Stimulated activated CD8-positive, alpha-beta memory T cell treated with anti-CD3 and anti-CD28 coated beads, Interleukin-12 subunit alpha, Interleukin-12 subunit beta, amount 100 ng/mL, for 24 hours (primary cell): Measurements from ENCODE around the gene SRMS.

ENCODE experiments used
- DNase-seq: peaks from one replicate; pipeline ENCODE4 v3.0.0-alpha.2; 2020; ENCODE audit errors: extremely low read depth

Gene SRMS

DNA sequence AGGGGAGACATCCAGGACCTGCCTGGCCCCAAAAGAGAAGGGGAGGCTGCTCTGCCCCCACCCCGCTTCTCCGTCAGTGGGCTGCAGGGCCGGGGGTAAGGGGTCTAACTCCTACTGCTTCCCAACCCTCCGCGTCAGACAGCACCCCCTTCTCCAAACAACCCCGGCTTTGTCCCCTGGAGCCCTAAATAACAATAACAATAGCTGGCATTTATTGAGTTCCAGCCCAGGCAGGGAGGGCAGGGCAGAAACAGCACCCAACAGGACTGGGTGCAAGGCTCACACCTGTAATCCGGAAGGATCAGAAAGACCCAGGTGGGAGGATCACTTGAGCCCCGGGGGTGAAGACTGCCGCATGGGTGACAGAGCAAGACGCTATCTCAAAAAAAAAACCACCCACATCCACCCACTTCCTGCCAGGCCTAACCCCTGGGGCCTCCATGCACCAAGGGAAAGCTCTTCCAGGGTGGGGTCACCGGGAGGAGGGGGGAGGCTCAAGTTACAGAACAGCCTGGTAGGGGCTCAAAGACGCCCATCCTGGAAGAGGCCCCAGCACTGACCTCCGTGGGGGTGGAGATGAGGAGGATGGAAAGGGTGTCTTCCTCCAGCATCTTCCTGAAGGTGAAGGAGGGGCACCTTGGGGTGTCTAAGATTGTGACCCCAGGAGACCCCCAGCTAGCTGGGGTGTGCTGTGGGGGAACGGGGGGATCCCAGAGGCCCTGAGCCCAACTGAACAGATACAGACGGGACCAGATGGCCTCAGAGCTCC is 5.1 kb upstream of the SRMS start:
- no peak for DNase-seq

- no peak for DNase-seq
Measured at GRCh38 chr20:63551068-63551467, 3.5 kb upstream of the SRMS start.

DNA sequence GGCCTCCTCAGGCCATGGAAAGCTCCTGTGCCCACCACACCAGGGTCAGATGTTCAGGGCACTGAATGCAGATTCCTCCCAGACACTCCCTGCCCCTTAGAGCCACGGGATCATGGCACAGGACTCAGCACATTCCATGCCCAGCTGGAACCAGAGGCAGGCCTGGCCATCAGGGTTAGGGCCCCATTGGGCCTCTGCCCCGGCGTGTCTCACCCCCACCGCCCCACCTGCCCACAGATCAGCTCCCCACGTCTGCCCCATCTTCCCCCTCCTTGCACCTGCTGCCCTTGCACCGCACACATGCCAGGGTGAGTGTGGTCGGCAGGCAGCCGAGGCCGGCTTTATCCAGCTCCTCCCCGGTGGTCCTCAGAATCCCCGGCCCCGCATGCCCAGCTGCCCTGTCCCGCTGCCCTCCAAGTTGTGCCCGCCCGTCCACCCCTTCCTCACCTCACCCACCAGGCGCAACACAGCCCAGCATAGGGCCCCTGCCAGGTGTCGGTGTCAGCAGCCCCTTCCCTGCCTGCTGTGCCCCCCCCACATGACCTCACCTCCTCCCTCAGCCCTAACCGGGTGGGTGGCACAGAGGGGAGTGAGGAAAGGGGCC is 2.2 kb upstream of the SRMS start:
- DNase-seq, result no peak

- DNase-seq, result no peak
Measured at GRCh38 chr20:63549019-63549418, 1.5 kb upstream of the SRMS start.

DNA sequence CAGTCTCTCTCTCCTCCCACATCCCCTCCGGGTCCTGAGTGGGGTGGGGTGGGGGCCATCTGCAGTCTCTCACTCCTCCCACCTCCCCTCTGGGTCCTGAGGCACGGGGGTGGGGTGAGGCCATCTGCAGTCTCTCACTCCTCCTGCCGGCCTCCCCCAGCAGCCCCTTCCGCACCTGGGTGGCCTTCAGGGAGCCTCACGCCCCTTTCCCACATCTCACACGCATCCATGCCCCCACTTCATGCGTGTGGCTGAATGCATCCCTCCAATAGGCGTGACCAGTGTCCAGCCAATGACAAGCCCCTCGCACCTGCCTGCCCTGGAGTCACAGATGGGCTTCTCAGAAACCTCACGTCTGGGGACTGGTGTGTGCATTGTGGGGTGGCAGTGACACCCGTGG is 993 bp upstream of the SRMS start:
- DNase-seq, result no peak

- no peak for DNase-seq
Measured at GRCh38 chr20:63546956-63547724, 409 bp downstream of the SRMS start.

DNA sequence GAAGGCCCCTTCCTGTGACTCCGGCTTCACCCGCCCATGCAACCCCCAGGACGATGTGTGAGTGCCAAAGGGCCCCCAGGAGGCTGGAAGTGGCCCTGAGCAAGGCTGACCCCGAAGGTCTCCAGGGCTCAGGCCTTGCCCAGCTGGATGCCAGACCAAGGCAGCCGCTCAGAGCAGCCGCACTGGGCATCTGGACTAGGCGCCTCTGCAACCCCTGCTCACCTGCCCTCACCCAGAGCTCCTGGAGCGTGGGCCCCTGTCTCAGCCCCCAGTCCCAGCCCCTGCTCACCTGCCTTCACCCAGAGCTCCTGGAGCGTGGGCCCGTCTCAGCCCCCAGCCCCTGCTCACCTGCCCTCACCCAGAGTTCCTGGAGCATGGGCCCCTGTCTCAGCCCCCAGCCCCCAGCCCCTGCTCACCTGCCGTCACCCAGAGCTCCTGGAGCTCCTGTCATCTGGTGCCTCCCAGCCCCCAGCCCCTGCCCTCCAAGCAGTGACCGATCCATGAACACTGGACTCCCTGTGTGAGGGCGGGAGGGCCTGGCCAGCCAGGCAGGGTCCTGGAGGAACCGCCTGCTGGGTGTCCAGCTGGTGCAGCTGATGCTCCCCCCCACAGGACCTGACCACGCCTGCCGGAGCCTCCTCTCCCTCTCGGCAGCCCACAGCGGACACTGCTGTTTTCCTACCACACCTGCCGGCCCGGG is 1.1 kb downstream of the SRMS start:
- no peak for DNase-seq

DNA sequence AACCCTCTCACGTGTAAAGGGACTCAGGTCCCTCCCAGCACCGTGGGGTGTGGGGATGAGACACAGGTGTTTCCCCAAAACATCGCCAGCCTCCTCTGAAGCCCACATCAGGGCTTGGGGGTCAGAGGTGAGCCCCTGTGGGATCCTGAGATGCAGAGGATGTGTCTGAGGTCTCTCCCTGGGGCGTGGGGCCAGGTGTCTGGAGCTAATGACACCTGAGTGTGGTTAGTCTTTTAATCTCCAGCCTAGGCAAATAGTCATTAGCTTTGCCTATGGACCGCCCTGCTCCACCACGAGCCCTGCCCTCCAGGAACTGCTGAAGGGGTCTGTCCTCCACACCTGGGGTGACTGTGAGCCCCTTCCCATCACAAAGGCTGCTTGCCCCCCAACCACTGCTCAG is 1.7 kb downstream of the SRMS start:
- DNase-seq, result no peak

DNA sequence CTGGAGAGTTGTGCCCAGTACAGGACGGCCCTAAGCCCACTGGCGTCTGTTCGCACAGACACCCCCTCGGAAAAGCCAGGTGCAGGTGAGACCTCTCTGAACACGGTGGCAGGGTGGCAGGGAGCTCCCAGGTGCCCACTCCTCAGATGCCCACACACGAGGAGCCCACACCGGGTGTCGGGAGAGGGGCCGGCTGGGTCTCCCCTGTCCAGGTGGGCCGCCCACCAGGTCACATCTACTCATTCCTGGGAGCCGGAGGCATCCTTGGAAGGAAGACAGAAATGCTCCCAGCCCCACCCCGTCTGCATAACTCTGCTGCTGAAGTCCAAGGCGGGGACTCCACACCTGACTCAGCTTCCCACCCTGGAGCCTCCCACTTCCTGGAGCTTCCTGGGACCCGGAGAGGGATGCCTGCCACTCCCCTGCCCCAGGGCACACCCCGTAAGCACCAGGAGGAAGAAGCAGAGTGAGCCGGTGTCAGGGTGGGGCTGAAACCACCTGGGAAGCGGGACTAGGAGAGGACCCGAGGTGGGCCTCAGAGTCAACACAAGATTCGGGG is 2.5 kb downstream of the SRMS start:
- DNase-seq, result no peak

- DNase-seq, result no peak
Measured at GRCh38 chr20:63544241-63544957, 3.1 kb downstream of the SRMS start.

DNA sequence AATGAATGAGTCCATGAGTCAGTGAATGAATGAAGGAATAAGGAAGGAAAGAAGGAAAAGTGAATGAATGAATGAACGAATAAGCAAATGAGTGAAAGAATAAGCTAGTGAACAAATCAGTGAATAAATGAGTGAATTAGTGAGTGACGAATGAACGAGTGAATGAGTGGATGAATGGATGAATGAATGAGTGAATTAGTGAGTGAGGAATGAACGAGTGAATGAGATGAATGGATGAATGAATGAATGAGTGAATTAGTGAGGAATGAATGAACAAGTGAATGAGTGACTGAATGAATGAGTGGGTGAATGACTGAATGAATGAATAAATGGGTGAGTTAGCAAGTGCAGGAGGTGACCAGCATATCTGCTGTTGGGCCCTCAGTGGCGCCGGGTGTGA is 3.8 kb downstream of the SRMS start:
- DNase-seq, result no peak

DNA sequence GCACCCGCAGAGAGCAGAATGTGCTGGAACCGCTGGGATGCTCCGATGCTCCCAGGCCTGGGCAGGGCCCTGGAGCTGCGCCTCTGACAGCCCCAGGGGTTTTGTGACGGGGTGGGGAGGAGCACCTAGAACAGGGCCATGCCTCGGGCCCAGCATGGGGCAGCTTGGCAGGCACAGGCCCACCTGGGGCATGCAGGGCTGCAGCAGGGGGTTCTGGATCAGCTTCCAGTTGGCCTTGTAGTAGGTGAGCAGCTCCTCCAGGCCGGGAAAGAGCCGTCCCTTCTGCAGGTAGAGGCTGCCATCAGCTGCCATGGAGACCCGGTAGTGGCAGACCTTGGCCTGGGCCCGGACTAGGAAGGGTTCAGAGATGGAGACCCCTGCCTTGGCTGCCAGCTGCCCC is 4.4 kb downstream of the SRMS start:
- no peak for DNase-seq

DNA sequence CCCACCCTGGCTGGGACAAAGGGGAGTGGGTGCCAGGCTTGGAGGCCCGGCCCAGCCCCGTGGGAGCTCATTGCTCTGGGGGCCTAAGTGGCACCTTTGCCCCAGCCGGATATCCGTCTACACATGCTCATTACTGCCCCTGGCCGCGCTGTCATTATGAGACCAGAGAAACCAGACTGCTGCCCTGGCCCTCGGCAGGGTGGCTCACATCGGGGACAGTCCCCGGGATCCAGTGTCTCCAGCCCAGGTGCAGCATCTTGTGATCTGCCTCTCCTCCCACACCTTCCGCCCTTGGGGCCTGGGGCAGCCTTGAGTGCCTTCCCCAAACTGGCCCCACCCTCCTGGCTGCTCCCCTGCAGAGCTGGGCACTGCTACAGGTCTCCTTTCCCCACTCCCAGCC is 4.9 kb downstream of the SRMS start:
- DNase-seq, result no peak

- DNase-seq, result no peak
Measured at GRCh38 chr20:63542031-63542559, 5.5 kb downstream of the SRMS start.

DNA sequence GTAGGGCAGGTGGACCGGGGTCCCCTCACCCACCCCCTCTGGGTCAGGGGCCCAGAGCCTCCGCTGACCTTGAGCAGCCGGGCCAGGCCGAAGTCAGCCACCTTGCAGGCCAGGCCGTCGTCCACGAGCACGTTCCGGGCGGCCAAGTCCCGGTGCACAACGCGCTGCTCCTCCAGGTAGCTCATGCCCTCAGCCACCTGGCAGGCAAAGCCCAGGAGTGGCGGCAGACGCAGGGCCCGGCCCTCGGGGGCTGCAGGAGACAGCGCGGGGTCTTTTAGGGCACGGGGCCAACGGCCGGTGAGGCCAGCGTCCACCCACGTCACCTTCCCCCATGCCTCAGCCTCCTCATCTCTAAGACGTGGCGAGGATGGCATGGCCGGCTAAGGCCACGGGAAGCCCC is 6.2 kb downstream of the SRMS start:
- DNase-seq, result no peak

DNA sequence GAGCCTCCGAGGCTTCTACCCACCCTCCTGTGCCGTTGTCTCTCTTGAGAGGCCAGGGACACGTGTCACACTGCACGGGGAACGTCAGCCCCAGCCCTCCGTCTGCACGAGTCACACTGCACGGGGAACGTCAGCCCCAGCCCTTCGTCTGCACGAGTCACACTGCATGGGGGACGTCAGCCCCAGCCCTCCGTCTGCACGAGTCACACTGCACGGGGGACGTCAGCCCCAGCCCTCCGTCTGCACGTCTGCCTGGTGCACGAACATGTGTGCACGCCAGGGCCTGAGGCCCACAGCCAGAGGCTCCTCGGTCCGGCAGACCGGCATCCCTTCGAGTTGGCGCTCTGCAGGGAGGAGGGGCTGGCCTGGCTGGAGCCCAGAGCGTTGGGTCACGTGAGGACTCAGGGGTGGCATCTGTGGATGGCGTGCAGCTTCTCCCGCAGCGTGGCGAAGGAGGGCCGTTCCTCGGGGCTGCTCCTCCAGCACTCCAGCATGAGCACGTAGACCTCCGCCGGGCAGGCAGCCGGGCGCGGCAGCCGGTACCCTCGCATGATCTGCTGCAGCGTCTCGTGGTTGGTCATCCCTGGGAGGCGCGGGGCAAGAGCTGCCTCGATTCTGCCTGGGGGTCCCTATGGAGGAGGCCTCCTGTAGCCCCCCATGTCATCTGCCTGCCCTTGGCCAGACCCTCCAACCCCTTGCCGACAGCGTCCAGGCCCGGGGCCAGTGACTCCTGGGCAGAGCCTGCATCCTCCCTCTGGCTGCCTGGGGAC is 6.9 kb downstream of the SRMS start:
- no peak for DNase-seq

DNA sequence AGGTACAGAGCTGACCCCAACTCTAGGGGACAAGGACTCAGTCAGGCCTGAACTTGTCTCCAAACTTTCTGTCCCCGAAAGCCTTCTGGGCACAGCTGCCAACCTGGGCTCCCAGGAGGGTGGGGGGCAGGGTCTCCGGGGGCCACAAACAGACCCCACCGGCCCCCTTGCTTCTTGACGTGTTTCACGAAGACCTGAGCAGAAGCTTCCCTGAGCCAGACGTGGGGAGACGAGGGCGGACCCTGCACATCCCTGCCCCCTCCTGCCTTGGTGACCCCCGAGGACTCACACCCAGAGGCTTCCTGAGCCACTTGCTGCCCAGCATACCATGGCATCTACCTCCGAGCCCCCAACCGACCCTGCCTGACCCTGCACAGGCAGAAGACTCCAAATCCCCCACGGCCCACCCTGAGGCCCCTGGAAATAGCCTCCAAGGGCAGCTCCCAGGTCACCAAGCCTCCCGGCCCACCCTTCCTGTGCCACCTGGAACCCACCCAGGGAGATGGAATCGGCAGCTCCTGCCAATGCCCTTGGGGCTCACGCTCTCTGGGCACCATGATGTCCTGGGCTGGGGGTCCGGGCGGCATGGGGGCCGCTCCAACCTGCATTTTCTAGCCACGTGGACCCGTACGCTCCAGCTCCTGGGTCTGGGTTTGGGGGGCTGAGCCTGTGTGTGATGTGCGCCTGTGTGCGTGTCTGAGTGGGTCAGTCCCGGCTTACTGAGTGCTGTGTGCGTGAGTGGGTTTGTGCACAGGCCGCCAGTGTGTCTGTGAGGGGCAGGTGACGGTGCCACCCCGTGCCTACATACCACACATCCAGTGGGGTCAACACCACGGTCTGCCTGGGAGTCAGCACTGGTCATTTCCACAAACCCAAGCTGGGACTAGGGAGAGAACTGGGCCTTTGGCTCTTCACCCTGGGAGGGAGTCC is 7.8 kb downstream of the SRMS start:
- no peak for DNase-seq

- no peak for DNase-seq
Measured at GRCh38 chr20:63539092-63539430, 8.5 kb downstream of the SRMS start.
